GM11168 (cell line): ENCODE measurements around the gene CDCA3.

ENCODE experiments used
- in situ Hi-C: fragments of 300-500 bp; cut with MboI; formaldehyde crosslinking; loops from one replicate; pipeline ENCODE4 v1.12.0; 2022; ENCODE audit warnings: low sequenced_read_pairs; ENCODE audit not compliant: unreplicated experiment

CDCA3 gene

DNA sequence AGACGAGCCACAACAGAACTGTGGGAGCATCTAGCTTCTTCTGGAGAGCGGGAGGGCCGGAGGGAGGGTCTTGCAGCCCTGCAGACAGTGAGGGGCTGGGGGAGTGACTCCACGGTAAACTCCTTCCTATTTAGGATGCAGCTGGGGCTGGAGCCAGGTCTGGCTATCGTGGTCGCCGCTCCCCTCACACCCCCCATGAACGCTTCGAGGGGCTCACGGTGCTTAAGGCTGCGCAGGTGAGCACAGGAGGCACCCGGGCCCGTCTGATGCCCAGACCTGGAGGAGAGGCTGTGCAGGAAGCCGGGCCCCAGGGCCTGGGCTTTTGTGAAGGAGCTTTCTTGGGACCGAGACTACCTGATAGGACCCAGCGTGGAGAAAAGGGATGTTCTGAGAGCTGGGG lies 14.2 kb downstream of the CDCA3 start:
- in situ Hi-C loops, result no loop called here

DNA sequence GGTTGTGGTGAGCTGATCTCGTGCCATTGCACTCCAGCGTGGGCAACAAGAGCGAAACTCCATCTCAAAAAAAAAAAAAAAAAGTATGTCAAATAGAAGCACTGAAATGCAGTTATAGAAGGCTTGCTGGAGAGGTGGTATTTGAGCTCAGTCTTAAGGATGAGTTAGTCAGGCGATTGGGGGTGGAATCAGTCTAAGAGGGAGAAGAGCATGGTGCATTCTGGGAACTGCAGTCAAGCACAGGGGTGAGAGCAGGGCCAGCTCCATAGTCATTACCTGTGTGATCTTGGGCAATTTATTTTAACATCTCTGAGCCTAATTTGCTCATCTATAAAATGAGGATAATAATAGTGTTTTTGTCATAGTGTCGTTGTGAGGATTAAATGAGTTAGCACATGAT lies 16.2 kb downstream of the CDCA3 start:
- in situ Hi-C loops, result no loop called here

DNA sequence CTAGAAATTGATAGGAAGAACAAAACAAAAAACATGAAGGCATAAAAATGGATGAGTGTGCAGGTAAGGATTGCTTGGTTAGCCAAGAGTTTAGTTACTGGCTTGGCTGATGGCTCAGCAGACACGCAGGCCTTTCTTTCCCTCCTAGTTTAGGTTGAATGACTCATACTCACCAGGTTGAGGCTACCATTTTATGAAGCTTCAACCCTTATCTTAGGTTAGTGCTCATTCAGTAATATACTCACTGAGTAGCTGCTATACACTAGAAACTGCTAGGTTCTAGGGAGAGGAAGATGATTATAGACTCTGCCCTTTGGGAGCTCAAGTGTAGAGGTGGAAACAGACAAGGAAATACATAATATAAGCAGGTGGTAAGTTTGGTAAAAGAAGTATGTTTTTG lies 16.8 kb downstream of the CDCA3 start:
- in situ Hi-C loops, result no loop called here

GRCh38 chr12:6833189-6833890 lies 17.7 kb downstream of the CDCA3 start:
- in situ Hi-C loops, result no loop called here

- in situ Hi-C loops, result no loop called here
These were observed 19.0 kb downstream of the CDCA3 start for GRCh38 chr12:6832125-6832524.

- in situ Hi-C loops, result no loop called here
These were observed 19.6 kb downstream of the CDCA3 start for GRCh38 chr12:6831450-6831995.

GRCh38 chr12:6830999-6831398 lies 20.1 kb downstream of the CDCA3 start:
- in situ Hi-C loops, result no loop called here

DNA sequence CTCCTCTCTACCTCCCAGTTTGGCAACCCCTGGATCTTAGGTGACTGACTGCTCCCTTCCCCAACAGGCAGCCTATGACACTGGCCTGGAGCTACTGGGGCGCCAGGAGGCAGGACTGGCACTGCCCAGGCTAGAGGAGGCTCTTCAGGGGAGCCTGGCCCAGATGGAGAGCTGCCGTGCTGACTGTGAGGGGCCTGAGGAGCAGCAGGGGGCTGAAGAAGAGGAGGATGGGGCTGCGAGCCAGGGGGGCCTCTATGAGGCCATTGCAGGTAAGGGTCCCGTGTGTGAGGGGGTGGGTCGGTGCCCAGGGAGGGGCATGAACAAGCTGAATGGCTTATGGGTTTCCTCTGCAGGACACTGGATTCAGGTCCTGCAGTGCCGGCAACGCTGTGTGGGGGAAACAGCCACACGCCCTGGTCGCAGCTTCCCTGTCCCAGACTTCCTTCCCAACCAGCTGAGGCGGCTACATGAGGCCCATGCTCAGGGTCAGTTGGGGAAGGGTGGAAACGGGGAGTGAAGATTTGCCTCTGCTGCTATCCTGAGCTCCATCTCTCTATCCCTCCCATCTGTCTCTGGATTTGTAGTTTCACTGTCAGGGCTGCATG lies 20.7 kb downstream of the CDCA3 start:
- in situ Hi-C loops, result no loop called here

- in situ Hi-C loops, result no loop called here
These were observed 21.4 kb downstream of the CDCA3 start for GRCh38 chr12:6829536-6830220.

- in situ Hi-C loops, result no loop called here
These were observed 22.1 kb downstream of the CDCA3 start for GRCh38 chr12:6828781-6829535.

DNA sequence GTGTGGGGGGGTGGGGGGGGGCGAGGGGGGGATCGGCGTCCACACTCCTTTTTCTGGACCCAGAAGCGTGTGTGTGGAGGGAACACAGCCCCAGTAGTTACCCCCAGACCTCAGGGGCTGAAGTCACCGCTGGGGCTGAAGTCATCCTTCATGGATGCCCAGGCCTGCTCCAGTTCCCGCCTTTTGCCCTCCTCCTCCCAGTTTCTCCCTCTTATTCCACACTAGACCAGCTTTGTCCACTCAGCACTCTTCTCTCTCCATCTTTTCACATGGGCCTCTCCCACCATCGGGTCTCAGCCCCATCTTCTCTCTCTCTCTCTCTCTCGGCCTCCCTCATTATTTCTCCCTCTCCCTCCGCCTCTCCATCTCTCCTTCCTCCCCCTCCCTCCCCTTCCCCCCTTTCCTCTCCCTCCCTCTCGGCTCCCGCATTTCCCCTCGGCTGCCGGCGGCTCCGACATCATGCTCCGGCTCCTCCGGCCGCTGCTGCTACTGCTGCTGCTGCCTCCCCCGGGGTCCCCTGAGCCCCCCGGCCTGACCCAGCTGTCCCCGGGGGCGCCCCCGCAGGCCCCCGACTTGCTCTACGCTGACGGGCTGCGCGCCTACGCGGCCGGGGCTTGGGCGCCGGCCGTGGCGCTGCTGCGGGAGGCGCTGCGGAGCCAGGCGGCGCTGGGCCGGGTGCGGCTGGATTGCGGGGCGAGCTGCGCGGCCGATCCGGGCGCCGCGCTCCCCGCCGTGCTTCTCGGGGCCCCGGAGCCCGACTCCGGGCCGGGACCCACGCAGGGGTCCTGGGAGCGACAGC lies 22.9 kb downstream of the CDCA3 start, which contains the start of gene P3H3:
Gene P3H3, plus strand, starts transcription at position 426 of the 799 bp plus-strand sequence. Its CDS starts 34 bp downstream, at position 460.
- in situ Hi-C loops, result no loop called here

DNA sequence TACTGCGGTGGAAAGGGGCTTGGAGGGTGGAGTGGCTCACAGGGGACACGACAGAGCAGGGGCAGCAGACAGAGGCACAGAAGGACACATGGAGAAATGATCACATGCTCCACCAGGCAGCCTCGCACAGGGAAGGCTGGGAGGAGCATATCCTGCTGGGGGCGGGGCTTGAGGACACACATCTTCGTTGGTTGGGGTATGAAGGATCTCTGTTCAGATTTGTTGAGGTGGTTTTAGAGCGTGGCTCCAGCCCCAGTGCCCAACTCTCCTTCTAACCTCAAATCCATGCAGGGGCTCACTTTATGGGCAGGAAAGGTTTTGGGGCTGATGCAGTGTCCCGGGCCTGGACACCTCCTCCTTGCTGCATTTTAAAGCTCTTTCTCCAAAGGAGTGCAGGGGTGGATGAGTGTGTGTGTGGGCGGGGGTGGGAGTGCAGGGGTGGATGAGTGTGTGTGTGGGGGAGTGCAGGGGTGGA lies 23.6 kb downstream of the CDCA3 start:
- in situ Hi-C loops, result no loop called here

DNA sequence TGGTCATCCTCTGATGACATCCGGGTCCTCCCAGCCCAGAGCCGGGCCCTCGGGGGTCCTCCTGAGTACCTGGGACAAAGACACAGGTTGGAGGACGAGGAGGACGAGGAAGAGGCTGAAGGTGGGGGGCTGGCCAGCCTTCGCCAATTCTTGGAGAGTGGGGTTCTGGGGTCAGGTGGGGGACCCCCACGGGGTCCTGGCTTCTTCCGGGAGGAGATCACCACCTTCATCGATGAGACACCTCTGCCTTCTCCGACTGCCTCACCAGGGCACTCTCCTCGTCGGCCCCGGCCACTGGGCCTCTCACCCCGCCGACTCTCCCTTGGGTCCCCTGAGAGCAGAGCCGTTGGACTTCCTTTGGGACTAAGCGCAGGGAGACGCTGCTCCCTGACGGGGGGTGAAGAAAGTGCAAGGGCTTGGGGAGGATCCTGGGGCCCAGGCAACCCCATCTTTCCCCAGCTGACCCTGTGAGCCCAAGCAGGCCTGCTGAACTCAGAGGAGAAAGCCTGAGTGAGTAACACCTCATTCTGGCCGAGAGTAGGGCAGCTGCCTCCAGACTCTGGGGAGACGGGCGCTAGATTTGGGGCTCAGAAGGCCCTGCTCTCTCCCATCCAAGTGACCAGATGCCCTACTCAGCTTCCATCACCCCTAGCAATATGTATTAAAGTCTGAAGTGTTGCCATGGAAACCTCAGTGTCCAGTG lies 24.2 kb downstream of the CDCA3 start:
- in situ Hi-C loops, result no loop called here

- in situ Hi-C loops, result no loop called here
These were observed 24.9 kb downstream of the CDCA3 start for GRCh38 chr12:6826125-6826733.

- in situ Hi-C loops, result no loop called here
These were observed 25.5 kb downstream of the CDCA3 start for GRCh38 chr12:6825398-6826124.

GRCh38 chr12:6824901-6825381 lies 26.1 kb downstream of the CDCA3 start:
- in situ Hi-C loops, result no loop called here

DNA sequence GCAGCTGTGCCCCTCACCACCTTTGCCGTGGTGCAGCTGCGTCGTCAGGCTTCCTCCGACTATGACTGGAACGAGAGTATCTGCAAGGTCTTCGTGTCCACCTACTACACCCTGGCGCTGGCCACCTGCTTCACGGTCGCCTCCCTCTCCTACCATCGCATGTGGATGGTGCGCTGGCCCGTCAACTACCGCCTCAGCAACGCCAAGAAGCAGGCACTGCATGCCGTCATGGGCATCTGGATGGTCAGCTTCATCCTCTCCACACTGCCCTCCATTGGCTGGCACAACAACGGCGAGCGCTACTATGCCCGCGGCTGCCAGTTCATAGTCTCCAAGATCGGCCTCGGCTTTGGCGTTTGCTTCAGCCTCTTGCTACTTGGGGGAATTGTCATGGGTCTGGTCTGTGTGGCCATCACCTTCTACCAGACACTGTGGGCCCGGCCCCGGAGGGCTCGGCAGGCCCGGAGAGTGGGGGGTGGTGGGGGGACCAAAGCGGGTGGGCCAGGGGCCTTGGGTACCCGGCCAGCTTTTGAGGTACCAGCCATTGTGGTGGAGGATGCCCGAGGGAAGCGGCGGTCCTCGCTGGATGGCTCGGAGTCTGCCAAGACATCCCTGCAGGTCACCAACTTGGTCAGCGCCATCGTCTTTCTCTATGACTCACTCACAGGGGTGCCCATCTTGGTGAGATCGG lies 26.9 kb downstream of the CDCA3 start:
- in situ Hi-C loops, result no loop called here
